NCI-H1092 (cell line): ENCODE results near the gene GCNT3.
"Not testable (repeated sequence)": the region's sequence is repeated elsewhere in the genome, so short reads cannot be mapped to it uniquely, and the experiment has no call there.

Source experiments
- DNase-seq: peaks from one replicate; lab custom pipeline; 2025; lab: John Stamatoyannopoulos, UW

The GCNT3 gene

DNA sequence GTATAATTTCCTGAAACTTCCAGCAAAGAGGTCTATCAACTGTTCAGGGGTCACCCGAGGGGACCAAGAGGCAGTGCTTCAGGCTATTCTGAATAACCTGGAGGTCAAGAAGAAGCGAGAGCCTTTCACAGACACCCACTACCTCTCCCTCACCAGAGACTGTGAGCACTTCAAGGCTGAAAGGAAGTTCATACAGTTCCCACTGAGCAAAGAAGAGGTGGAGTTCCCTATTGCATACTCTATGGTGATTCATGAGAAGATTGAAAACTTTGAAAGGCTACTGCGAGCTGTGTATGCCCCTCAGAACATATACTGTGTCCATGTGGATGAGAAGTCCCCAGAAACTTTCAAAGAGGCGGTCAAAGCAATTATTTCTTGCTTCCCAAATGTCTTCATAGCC is 6.8 kb downstream of the GCNT3 start:
- DNase-seq: no peak

DNA sequence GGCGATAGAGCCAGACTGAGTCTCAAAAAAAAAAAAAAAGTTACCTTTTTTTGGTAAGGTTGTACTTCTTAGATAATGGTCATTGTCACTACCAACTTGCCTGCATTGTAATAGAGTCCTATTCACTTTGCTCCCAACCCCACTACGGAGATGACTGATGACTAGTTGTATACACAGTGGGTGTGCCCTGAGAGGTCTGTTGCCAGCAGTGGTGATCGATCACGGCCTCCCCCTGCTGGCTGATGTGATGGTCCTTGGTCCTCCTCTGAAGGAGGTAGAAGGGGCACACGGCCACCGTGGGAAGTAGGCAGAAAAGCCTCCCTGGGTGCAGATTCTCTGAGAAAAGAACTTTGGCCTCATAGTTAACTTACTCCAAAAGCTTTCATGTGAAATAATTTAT is 10.7 kb downstream of the GCNT3 start:
- no peak for DNase-seq

DNA sequence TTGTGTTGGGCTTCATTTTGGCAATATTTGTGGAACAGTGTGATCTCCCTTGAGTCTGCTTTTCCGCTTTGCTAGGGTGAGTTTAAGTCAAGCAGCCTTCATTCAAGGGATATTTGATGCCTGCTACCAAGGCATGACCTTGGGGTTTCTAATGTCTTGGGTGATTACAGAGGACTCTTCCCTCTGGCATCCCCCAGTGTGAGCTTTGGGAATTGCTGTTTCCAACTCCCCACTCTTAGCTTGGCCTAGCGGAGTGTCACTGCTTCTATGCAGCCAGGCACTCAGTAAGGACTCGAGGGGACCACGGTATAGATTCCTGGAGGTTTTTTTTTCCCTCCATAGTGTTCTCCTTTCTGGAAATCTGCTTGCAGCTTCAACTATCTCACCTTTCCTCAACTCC is 21.1 kb downstream of the GCNT3 start:
- no peak for DNase-seq

DNA sequence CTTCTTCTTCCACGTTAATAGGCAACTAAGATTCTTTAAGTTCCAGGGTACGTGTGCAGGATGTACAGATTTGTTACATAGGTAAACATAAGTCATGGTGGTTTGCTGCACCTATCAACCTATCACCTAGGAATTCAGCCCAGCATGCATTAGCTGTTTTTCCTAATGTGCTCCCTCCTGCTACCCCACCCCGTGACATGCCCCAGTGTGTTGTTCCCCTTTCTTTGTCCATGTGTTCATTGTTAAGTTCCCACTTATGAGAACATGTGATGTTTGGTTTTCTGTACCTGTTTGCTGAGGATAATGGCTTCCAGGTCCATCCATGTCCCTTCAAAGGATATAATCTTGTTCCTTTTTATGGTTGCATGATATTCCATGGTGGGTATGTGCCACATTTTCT is 24.6 kb downstream of the GCNT3 start:
- DNase-seq: no peak

DNA sequence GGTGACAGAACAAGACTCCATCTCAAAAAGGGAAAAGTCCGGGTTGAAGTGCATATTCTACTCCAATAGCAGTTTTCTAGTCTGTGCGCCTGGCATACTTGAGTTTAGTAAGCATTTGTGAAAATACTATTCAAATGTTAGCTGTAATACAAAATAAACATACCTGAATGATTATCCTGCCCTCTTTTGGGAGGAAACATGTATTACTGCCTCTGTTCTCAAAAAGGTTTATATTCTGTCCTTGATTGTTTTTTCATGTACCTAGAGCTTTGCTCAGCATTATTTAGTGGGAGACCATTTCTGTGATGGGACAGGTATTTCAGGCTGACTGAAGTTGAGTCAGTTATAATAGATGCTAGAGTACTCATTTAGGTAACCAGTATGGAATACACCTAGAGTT is 25.9 kb downstream of the GCNT3 start:
- DNase-seq: not testable (repeated sequence)

DNA sequence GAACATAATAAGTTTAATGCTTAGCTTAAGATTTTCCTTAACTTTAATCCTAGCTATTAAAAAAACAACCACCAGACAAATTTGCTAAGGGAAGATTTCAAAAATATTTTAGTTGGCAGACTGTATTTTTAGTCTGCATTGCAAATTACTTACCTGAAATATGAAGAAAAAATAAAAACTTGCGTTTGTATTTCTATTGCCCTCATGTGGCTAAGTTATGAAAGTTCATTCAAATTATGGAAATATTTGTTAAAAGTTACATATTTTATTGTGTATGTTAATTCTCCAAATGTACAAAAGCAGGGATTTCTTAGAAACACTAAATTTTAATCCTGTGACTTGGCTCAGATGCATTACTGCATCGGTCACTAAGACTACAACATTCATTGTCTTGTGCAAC is 30.8 kb downstream of the GCNT3 start:
- DNase-seq: no peak

DNA sequence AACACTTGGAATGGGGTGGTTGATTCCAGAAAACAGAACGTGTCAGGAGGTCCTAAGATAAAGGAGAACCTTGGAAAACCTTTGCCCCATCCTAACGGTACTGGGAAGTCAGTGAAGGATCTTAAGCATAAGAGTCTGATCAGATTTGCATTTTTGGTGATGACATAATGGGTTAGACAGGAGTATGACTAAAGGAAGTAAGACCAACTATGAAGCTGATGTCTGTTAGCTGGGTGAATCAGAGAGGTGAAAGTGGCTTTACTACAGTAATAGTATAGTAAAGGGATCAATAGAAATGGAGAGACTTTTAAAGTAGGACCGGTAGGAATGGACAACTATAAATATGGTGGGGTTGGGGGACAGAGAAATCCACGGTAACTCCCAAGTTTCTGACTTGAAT is 33.2 kb downstream of the GCNT3 start:
- DNase-seq: no peak

DNA sequence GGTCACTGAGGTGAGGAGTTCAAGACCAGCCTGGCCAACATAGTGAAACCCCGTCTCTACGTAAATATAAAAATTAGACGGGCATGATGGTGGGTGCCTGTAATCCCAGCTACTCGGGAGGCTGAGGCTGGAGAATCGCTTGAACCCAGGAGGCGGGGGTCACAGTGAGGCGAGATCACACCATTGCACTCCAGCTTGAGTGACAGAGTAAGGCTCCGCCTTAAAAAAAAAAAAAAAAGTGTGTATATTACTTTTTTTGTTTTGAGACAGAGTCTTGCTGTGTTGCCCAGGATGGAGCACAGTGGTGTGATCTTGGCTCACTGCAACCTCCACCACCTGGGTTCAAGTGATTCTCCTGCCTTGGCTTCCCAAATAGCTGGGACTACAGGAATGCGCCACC is 34.2 kb downstream of the GCNT3 start:
- DNase-seq: not testable (repeated sequence)

DNA sequence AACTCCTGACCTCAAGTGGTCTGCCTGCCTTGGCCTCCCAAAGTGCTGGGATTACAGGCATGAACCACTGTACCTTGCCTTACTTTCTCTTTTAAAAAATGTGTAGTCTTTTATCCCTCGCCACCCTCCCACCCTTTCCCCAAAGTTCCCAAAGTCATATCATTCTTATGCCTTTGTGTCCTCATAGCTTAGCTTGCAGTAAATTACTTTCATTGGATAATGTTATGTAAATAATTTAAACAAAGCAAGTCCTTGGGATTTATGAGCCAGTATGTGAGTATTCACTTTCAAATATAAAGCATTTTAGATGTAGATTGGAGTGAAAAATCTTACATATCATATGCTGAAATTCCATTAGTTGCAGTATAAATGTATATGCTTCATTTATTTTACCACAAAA is 34.7 kb downstream of the GCNT3 start:
- DNase-seq: no peak

DNA sequence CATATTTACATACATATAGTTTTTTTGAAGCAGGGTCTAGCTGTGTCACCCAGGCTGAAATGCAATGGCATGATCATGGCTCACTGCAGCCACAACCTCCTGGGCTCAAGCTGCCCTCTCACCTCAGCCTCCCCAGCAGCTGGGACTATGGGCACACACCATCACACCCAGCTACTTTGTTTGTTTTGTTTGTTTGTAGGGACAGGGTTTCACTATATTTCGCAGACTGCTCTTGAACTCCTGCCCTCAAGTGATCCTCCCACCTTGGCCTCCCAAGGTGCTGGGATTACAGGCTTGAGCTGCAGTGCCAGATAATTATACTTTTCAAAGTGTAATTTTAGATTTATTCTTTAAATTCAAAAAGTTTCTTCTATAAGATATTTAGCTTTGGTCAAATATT is 35.5 kb downstream of the GCNT3 start:
- DNase-seq: no peak

DNA sequence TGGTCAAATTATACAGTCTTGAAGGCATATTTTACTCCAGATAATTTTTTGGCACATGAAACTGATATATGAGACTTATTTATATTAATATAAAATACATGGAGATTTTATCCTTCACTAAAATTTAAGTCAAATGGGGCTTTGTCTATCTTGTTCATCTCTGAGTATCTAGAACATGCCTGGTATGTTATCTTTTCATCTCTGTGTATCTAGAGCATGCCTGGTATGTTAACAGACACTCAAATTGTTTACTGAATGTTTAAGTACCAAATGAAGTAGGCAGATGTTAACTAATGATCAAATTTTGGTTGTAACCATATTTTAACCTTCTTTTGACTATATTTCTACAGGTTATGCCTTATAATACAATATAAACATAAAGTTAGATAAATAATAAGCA is 38.0 kb downstream of the GCNT3 start:
- no peak for DNase-seq

DNA sequence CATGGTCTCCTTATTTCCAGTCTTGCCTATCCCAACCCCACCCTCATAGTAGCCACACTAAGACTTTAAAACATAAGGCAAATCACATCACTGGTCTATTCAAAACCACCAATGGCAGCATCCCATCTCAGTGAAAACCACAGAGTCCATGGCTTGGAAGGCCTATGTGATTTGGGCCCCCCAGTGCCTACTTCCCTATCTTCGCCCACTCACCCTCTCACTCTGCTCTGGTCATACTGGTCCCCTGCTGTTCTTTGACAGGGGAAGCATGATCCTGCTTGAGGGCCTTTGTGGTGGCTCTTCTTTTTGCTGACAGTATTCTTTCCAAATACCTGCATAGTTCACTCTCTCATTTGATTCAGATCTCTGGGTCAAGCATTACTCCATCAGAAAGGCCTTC is 42.5 kb downstream of the GCNT3 start:
- DNase-seq: no peak

DNA sequence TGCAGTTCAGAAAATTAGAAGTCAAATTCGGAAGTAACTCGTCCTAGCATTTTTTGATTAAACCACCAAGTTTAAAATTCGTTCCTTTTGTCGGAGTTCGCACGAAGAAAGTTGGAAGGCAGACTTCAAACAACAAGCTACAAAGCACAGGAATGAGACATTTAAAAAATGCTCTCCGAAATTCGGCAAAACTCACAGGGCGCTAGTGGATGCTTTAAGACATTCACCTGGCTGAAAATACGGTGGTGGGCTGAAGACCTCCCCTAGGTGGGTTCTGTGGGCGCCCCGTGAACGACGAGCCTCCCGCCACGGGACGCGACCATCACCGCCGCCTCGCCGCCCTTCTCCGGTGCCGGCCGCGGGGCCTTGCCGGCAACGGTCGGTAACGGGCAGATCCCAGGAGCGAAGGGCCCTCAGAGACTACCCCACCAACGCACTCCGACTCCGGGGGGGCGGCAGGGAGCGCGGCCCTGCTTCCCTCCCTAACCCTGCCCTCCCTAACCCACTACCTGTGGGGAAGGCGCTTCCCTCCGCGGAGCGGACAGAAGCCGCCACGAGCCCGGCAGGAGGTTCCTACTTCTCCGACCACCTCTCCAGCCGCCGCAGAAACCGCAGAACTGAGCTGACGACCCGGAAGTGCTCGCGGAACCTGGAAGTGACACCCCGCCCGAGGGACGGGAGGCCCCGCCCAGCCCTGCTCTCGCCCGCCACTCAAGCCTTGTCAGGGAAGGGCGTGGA is 45.5 kb downstream of the GCNT3 start, which contains the start of gene GTF2A2:
TSS of gene GTF2A2 (minus strand) at position 619 of the 738 bp plus-strand sequence. CDS start 5,238 bp downstream, outside the sequence.
- DNase-seq: peak; percentile 83

DNA sequence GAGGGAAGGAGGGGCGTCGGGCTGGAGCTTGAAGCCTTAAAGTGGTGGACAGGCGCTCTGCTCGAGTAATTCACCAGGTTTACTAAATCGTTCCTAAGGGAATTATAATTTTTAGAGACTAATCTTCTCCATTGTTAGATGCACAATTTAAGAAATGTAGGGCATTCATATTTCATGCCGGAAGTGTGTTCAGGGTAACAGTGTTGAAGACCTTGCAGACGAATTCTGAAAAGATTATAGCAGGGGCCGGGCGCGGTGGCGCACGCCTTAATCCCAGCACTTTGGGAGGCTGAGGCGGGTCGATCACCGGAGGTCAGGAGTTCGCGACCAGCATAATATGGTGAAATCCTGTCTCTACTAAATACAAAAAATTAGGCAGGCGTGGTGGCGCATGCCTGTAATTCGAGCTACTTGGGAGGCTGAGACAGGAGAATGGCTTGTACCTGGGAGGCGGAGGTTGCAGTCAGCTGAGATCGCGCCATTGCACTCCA is 46.1 kb downstream of the GCNT3 start:
- no peak for DNase-seq

DNA sequence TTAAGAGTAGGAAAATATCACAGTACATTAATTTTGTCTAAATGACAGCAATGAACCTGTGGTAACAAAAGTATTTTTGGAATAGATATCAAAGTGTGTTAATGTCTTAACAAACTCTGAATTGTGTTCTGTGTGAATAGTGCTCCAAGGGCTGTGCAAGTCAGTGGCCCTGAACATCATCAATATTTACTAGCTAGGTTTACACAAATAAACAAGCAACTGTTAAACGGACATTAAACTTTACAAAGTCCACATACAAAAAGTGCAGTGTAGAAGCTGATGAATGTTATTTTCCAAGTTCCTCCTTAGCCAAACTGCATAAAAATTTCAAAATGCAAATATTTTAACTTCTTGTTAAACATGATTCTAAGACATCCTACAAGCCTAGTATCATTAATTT is 47.8 kb downstream of the GCNT3 start:
- DNase-seq: no peak

DNA sequence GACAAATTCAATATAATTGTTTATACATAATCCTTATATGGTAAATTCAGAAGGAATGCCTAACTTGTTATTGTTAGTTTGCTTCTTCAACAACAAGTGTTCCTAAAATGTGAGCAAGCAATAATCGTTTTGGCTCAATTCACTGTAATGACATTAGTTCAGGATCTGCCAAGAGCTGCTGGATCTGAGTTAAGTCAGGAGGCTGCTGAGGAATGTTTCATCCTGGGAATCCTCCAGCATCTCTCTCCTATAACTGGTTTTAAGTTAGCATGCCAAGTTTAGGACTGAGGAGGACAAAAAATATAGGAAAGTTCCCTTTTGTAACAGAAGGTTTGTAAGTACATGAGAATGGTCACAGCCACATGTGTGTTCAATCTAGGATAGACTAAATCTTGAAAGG is 50.7 kb downstream of the GCNT3 start:
- DNase-seq: no peak

DNA sequence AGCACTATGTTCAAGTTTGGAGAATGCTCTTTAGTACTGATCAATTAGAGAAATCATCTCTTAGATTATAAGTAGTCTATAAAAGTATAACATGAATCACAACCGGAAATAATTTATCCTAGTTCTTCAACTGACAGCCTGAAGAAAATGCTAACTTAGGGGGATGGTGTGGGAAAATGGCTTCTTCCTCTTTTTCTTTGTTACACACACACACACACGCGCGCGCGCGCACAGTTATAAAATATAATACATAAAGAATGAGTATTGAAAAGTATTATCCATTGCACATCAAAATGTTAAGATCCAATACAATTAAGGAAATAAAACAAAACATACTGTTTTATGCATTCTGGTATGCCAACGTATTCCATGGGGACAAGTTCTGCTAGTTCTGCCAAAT is 57.0 kb downstream of the GCNT3 start:
- no peak for DNase-seq
